HG03060 (cell line): ENCODE measurements around the gene CENPL.
"Not testable (repeated sequence)": the region's sequence is repeated elsewhere in the genome, so short reads cannot be mapped to it uniquely, and the experiment has no call there.

Experiments used
- ATAC-seq: cut with Tn5 transposase; IDR thresholded peaks from one replicate; pipeline ENCODE4 v1.9.1; 2021; ENCODE audit warnings: low read depth, moderate number of reproducible peaks; ENCODE audit not compliant: unreplicated experiment

Gene CENPL, protein sequence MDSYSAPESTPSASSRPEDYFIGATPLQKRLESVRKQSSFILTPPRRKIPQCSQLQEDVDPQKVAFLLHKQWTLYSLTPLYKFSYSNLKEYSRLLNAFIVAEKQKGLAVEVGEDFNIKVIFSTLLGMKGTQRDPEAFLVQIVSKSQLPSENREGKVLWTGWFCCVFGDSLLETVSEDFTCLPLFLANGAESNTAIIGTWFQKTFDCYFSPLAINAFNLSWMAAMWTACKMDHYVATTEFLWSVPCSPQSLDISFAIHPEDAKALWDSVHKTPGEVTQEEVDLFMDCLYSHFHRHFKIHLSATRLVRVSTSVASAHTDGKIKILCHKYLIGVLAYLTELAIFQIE

DNA sequence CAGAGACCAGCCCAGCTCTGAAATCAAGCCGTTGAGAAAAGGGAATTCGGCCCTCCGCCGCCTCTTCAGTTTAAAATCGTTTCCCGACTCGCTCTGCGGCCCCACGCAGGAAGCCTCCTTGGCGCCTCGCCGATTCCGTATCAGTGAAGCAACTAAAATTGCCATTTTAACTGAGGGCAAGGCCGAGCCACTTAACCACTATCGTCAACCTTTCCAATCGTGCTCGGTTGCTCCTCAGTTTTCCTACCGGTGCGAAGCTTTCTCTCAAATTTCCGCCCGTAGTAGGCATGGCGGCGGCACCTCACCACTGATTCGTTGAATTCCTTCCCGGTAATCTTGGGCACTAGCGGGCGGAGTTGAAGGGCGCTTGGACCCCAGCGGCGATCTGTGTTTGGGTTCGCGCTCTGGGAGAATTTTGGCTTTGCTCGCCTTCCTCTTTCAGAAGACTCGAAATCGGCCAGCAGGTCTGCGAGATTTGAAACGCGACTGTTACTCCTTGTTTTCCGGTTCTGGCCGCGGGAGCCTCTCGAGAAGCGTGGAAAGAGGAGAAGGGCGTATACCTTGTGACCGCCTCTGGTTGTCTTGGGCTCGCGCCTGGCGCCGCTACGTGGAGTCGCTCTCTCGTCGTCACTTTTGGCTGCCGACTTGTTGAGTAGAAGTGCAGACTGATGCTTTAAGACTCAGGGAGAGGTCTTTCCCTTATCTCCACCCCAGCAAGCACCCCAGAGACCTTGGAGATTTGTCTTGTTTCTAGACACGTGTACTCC, at the start of gene CENPL, which contains the start of gene DARS2:
TSS of gene CENPL (minus strand) at position 569 of the 767 bp plus-strand sequence. CDS start 13,584 bp downstream, outside the sequence.
TSS of gene DARS2 (plus strand) at position 359 of the 767 bp plus-strand sequence. CDS start 557 bp downstream, outside the sequence.
- peak; percentile 89 for ATAC-seq

GRCh38 chr1:173871500-173871899, 46.8 kb upstream of the CENPL start:
- no peak for ATAC-seq

- no peak for ATAC-seq
Measured at GRCh38 chr1:173871091-173871490, 46.4 kb upstream of the CENPL start.

DNA sequence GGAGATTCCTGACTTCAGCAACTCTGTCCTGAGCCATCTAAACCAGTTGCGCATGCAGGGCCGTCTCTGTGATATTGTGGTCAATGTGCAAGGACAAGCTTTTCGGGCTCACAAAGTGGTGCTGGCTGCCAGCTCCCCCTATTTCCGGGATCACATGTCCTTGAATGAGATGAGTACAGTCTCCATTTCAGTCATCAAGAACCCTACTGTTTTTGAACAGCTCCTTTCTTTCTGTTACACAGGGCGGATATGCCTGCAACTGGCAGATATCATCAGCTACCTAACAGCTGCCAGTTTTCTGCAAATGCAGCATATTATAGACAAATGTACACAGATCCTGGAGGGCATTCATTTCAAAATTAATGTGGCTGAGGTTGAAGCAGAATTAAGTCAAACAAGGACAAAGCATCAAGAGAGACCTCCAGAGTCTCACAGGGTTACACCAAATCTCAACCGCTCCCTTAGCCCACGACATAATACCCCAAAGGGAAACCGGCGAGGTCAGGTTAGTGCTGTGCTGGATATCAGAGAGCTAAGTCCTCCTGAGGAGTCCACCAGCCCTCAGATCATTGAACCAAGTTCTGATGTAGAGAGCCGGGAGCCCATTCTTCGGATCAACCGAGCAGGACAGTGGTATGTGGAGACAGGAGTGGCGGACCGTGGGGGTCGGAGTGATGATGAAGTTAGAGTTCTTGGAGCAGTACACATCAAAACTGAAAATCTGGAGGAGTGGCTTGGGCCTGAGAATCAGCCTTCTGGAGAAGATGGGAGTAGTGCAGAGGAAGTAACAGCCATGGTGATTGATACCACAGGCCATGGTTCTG, 45.8 kb upstream of the CENPL start:
- ATAC-seq = no peak

DNA sequence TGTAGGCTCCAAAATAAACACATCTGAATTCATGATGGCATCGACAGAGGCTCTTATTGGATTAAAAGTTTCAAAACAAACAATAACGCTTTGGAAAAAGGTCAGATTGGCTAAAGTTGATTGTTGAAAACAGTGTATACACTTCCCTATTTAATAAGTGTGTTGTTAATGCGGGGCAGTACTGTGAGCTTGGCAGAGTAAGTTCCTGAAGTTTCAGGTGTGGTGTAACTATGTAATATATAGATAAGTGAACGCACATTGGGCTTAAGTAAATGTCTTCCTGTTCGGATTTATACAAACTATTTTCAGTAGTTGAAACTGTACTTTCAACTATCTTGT, 44.3 kb upstream of the CENPL start:
- ATAC-seq = no peak

DNA sequence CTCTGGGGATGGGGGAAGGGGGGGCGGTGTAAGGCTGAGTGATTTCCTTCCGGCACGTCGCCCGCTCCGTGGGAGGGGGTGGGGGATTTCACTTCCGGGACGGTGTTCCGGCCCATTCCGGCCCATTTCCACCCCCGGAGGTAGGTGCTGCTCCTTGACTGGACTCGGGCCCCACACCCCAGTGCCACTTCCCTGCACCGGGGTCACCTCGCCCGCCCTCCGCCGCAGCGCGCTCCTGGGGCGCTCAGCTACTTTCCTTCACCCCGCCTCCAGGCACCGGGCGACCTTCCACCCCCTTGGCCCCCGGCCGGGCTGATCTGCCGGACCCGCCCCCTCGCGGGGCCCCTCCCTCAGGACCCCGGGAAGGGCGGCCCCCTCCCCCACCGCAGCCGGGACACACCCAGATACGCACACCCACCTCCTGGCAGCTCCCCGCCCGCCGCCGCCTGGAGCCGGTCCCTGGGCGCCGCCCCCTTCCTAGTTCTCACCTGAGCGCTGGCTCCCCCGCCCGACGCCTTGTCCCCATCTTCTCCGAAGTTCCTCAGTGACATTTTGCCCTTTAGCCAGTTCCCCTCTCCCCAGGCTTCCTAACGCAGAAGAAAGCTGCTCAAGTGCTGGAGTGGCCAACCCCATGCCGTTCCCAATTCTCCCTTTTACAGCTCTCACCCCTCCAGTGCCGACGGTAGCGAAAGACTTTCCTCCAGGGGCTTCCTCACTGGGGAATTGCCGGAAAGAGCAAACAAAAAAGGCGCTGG, 43.8 kb upstream of the CENPL start, which contains the start of gene ZBTB37:
TSS of gene ZBTB37 (plus strand) at position 115 of the 755 bp plus-strand sequence. CDS start 1,846 bp downstream, outside the sequence.
- ATAC-seq = peak; percentile 23

DNA sequence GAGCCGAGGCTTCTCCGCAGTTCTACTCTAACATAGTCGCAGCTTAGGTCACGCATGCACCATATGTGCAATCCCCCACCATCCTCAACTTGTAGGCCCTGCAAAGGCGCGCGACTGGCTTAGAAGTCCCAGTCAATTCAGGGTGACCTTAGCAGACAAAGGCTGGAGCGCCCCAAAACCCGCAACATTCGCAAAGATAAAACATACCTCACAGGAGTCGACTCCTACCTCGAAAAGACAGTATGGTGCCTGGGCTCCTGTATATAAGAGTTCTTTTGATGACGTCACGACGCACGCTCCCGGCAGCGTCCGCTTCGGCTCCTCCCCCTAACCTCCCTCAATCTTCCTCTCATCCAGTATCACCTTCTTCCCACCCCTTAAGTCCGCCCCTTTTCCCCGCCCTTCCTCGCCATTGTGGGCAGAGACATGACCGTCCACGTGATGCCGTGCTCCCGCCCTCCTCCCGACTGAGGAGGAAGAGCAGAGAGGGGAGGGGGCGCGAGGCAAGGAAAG, 43.1 kb upstream of the CENPL start, which contains the start of gene GAS5:
TSS of gene GAS5 (minus strand) at position 237 of the 513 bp plus-strand sequence.
- ATAC-seq = peak; percentile 70

DNA sequence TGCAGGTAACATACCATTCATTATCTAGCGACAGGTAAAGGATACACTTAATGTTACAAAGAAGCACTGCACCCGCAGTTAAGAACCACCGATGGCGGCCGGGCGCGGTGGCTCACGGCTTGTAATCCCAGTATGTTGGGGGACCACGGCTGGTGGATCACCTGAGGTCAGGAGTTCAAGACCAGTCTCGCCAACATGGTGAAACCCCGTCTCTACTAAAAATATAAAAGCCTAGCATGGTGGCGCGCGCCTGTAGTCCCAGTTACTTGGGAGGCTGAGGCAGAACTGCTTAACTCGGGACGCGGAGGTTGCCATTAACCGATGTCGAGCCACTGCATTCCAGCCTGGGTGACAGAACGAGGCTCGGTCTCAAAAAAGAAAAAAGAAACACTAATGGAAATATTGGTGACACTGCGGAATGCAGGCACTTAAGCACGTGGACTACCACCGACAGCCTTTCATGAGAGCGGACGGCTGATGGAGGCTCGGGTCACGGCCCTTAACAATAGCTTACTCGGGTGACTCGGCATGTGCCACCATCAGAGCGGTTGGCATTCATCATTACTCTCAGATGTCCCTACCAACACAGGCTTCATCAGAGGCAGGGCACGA, 42.6 kb upstream of the CENPL start:
- ATAC-seq = no peak

- ATAC-seq = no peak
Measured at GRCh38 chr1:173866413-173867115, 41.9 kb upstream of the CENPL start.

DNA sequence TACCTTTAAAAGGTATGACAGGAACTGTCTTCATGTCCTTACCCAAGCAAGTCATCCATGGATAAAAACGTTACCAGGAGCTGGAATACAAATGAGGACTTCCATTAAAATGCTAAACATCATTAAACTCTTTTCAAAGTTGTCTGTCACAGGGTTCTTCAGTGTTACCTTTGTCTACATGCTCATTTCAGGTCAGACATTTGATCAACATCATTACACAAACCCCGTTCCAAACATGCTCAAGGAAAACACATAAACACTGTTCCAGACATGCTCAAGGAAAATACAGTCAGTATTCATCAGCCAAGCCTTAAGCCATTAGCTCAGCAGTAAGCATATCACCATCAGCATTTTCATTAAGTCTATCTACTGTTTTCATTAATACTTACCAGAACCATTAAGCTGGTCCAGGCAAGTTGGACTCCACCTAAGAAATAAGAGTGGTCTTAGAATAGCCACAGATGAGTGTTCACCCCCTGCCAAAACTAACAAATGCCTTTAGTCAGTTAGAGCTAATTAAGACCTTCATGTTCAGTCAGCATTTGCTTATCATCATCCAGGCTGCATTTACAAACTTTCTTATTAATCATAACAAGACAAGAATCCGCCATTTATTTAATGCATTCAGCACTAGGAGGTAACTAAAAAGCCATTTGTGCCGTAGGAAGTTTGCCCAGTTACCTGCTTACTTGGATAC, 40.9 kb upstream of the CENPL start:
- ATAC-seq = no peak

- ATAC-seq = no peak
Measured at GRCh38 chr1:173864179-173864867, 39.6 kb upstream of the CENPL start.

DNA sequence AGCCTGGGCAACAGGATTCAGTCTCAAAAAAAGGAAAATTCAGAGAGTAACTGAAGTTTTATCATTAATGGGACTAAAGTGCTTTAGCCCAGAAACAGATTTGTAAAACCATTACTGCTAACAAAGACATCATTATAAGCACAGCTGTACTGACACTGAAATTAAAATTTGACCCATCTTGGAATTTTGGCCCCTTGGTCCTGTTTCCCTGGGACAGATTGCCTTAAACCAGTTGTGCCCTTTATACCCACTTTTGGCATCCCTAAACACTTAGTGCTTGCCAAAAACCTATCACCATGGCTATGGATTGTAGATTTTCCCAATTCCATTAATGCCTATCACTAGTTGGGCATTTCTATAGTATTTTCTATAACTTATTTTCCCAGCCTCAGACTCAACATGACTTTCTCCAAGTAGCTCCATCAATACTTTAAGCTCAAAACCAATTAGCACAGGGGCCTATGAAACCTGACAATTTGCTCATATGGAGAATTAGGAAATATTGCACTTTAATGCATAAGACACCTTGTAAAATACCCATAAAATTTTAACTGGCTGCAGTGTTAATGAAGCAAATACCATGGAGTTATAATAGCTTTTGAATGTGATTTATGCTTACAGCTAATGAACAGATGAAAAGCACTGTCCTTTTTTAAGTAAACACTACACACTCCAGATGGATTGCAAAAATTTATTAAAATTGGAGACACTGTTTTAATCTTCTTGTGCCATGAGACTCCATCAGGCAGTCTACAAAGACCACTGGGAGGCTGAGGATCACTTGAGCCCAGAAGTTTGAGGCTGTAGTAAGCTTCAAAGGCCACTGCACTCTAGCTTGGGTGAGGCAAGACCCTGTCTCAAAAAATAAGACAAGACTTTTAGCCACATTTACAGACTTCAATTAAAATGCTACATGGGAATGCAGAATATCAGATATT, 38.8 kb upstream of the CENPL start:
- ATAC-seq = no peak

DNA sequence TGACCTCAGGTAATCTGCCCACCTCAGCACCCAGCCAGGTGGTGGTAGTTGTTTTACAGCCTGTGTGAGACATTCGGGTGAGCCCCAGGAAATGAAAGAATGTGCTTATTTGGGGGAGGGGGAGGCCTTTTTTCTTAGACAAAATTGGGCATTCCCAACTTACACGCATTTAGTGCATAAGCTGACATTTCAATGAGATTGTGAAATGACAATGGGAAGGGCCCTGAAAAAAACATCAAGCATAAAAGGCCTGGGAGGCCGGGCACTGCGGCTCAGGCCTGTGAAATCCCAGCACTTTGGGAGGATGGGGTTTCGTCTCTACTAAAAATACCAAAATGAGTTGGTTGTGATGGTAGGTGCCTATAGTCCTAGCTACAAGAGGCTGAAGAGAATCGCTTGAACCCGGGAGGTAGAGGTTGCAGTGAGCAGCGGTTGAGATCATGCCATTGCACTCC, 38.1 kb upstream of the CENPL start:
- ATAC-seq = no peak

GRCh38 chr1:173862146-173862768, 37.6 kb upstream of the CENPL start:
- ATAC-seq = not testable (repeated sequence)

- ATAC-seq = no peak
Measured at GRCh38 chr1:173861731-173862145, 37.1 kb upstream of the CENPL start.

GRCh38 chr1:173860065-173860464, 35.4 kb upstream of the CENPL start:
- ATAC-seq = no peak
